GM13976 (cell line): ENCODE measurements around the gene BCL11B.

Experiments used
- DNase-seq: peaks from one replicate; pipeline ENCODE4 v3.0.0; 2012; ENCODE audit warnings: low spot score
- in situ Hi-C: fragments of 300-500 bp; cut with MboI; formaldehyde crosslinking; loops from one replicate; pipeline ENCODE4 v1.12.0; 2022; ENCODE audit warnings: low sequenced_read_pairs, mixed read lengths, inconsistent platforms; ENCODE audit not compliant: unreplicated experiment
- TF ChIP-seq, protein P1 (sequence below): IDR thresholded peaks from 2 replicates; pipeline ENCODE4 v1.5.1; 2012; ENCODE audit warnings: borderline replicate concordance, mild to moderate bottlenecking; ENCODE audit not compliant: insufficient read depth; ENCODE audit errors: extremely low read depth, missing control alignments, control extremely low read depth

BCL11B gene

DNA sequence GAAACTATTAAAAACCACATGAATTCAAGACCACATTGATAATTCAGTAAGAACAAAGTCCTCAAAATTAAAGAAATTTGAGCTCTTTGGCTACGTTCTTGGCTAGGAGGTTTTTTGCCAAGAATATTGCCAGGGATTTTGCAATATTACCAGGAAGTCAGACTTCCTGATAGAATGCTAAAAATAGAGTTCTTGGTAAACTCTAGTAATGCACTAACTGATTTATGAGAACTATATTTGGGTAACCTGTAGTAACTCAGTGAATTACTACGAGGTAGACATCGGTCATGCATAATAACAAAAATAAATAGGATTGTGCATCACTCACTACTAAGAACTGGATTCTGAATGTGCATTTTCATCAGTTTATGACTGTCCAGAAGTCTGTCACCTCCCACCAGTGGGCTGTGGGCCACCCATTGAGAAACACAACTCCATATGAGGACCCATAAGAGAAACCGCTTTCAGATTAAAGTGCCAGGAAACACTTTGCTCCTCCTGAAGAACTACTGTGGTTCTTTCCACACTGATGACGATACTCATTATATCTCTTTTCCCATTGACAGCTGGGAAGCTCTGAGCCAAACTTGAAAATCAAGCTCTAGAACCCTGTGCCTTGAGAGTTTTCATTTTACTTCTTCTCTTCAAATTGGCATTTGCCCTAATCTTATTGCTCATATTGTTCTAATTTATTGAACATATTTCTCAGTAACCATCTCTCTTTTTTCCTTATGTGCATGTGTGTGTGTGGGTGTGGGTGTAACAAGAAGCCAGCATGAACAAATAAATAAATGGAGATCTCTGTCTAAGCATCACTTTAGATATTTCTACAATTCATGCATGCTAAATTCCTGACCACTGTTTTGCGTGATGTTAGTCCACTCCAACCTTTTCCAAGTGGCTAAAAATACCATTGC lies 116.6 kb downstream of the BCL11B start:
- no peak for DNase-seq
- in situ Hi-C loops: no loop called here
- TF ChIP-seq, protein P1, sequence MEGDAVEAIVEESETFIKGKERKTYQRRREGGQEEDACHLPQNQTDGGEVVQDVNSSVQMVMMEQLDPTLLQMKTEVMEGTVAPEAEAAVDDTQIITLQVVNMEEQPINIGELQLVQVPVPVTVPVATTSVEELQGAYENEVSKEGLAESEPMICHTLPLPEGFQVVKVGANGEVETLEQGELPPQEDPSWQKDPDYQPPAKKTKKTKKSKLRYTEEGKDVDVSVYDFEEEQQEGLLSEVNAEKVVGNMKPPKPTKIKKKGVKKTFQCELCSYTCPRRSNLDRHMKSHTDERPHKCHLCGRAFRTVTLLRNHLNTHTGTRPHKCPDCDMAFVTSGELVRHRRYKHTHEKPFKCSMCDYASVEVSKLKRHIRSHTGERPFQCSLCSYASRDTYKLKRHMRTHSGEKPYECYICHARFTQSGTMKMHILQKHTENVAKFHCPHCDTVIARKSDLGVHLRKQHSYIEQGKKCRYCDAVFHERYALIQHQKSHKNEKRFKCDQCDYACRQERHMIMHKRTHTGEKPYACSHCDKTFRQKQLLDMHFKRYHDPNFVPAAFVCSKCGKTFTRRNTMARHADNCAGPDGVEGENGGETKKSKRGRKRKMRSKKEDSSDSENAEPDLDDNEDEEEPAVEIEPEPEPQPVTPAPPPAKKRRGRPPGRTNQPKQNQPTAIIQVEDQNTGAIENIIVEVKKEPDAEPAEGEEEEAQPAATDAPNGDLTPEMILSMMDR: no peak

DNA sequence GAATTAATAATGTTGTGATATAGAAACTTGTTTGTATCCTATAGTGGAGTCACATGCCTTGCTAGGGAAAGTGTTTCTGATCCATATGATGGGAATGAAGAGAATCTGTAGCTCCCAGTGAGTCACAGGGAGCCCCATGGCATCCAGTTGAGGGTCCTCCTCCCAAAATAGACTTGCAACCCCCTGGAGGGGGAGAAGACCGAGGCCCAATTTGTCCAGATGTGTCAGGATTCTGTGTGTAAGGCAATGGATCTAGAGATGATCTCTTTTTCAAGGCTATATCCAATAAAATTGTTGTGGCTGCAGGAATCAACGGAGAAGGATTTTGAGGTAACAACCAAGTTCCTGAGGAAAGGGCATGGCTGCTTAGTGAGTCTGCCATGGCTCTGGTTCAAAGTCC lies 121.8 kb downstream of the BCL11B start:
- DNase-seq: no peak
- TF ChIP-seq, protein P1: no peak
- in situ Hi-C loops: no loop called here

DNA sequence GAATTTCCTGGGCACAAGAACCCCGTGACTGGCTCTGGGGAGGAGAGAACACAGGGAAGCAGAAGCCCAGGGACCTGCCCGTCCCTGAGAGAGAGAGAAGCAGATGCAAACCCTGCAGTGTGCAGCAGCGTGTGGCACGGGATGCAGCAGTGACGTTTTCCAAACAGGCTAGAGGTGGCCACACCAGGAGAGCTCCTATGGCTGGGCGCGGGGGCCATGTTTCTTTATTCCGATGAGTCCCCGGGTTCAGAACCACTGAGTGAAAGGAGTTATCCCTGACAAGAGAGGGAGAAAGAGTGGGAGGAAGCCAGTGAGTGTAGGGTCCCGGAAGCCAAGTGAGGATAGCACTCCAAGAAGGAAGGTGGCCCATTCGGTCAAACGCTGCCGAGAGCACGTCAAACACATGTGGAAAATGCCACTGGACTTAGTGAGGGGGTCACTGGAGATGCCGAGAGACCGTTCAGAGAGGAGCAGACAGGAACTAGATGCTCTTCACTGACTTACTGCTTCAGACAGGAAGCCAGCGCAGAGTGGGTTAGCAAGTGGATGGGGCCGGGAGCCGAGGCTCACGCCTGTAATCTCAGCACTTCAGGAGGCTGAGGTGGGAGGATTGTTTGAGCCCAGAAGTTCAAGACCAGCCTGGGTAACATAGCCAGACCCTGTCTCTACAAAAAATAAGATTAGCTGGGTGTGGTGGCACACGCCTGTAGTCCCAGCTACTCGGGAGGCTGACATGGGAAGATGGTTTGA lies 123.0 kb downstream of the BCL11B start:
- TF ChIP-seq, protein P1: no peak
- no peak for DNase-seq
- in situ Hi-C loops: no loop called here

DNA sequence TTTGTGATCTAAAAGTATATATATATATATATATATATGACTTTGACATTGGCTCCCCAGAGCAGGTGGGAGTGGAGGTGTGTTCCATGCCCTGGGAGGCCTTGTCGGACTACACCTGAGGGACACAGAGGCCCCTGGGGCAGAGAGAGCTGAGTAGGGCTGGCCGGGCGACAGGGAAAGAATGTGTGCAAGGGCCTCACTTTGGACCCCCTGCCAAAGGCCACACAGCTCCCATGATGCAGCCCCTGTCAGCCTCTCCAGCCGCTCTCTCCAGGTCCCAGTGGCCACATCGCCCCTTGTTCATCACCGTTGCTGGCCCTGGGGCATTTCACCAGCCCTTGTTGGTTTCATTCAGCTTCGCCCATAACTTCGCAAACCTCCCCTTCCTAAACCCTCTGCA lies 123.9 kb downstream of the BCL11B start:
- in situ Hi-C loops: no loop called here
- TF ChIP-seq, protein P1: no peak

DNA sequence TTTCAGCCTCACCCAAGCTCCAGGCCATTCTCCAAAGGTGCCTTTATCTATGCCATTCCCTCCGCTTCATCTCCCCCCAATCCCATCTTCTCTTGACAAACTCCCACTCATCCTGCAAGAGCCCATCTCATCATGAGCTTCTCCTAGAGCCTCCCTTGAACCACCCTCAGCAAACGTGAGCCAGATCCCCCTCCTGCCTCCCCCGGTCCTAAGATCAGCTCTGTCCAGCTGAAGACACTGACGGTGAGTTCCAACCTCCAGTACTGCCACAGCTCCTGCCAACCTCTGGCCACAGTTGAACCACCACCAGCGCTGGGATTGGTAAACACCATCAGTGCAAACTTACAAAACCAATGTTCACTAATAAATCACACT lies 124.6 kb downstream of the BCL11B start:
- no peak for DNase-seq
- in situ Hi-C loops: no loop called here

More for the DNA sequence above, 123.9 kb downstream of the BCL11B start:
- no peak for DNase-seq

DNA sequence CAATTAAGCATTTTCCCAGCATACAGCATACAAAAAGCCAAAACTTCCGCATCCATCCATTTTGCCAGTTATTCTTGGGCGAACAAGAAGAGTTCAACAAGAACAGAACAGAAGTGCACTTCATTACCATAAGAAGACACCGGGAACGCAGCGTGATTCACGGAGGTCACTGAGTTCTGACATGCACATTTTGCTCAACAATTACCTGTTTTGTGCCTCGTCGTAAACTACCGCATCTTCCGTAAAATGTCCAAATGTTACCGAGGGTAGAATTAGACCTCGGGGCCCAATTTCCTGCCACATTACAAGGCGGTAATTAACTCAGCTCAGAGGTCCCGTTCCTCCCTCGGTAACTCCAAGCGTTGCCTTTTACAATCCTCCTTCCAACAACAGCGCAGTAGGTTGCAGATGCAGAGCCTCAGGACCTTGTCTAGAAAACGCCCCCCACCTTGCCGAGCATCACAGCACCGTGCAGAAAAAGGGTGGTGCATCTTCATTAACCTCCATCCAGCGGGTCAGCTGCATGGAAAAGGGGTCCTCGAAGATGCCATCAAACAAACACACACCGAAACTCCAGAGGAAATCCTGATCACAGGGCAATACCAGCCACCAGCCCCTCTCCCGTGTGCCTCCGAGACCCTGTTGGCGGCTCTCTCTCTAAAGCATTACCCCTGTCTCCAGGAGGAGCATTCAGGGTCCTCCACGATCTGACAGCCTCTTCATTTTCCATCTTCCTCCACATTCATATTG lies 125.2 kb downstream of the BCL11B start:
- no peak for DNase-seq
- TF ChIP-seq, protein P1: no peak
- in situ Hi-C loops: no loop called here

More for the DNA sequence above, 124.6 kb downstream of the BCL11B start:
- TF ChIP-seq, protein P1: no peak
